Activated CD4-positive, alpha-beta T cell treated with anti-CD3 and anti-CD28 coated beads, Interleukin-10, Interleukin-2, amounts not matched to agents 100 ng/mL and 50 ng/mL, durations not matched to agents 16 hours and 8 hours (primary cell): ENCODE measurements around the gene KIAA1549.

Experiments used
- DNase-seq: peaks from one replicate; pipeline ENCODE4 v3.0.0-alpha.2; 2020

KIAA1549 gene

GRCh38 chr7:138903186-138903820, 77.9 kb downstream of the KIAA1549 start:
- DNase-seq, result peak; percentile 81

GRCh38 chr7:138902161-138902560, 79.0 kb downstream of the KIAA1549 start:
- no peak for DNase-seq

GRCh38 chr7:138900035-138900828, 81.0 kb downstream of the KIAA1549 start:
- no peak for DNase-seq

- DNase-seq, result no peak
These were observed 82.4 kb downstream of the KIAA1549 start for GRCh38 chr7:138898802-138899201.

- DNase-seq, result peak; percentile 48
These were observed 82.9 kb downstream of the KIAA1549 start for GRCh38 chr7:138898255-138898654.

- no peak for DNase-seq
These were observed 85.5 kb downstream of the KIAA1549 start for GRCh38 chr7:138895679-138896078.

GRCh38 chr7:138893258-138893657, 87.9 kb downstream of the KIAA1549 start:
- DNase-seq, result no peak

- DNase-seq, result no peak
These were observed 88.4 kb downstream of the KIAA1549 start for GRCh38 chr7:138892812-138893211.

- no peak for DNase-seq
These were observed 89.1 kb downstream of the KIAA1549 start for GRCh38 chr7:138892006-138892630.

GRCh38 chr7:138891446-138891810, 89.8 kb downstream of the KIAA1549 start:
- no peak for DNase-seq

GRCh38 chr7:138890499-138891445, 90.4 kb downstream of the KIAA1549 start:
- no peak for DNase-seq

- no peak for DNase-seq
These were observed 91.3 kb downstream of the KIAA1549 start for GRCh38 chr7:138889582-138890498.

GRCh38 chr7:138887872-138888656, 93.1 kb downstream of the KIAA1549 start:
- DNase-seq, result no peak

GRCh38 chr7:138887085-138887710, 94.0 kb downstream of the KIAA1549 start:
- DNase-seq, result no peak

- peak; percentile 83 for DNase-seq
These were observed 94.7 kb downstream of the KIAA1549 start for GRCh38 chr7:138886501-138886917.

- DNase-seq, result no peak
These were observed 95.6 kb downstream of the KIAA1549 start for GRCh38 chr7:138885383-138886147.

- peak; percentile 61 for DNase-seq
These were observed 98.9 kb downstream of the KIAA1549 start for GRCh38 chr7:138882249-138882648.

GRCh38 chr7:138881579-138882188, 99.5 kb downstream of the KIAA1549 start:
- DNase-seq, result no peak
